Measurements from ENCODE around the gene IL15RA.
A peak's percentile ranks its signal among the peaks of the same experiment; 100 is the strongest.

The IL15RA gene

GRCh38 chr10:6019796-6020195, 42.5 kb upstream of the IL15RA start:
- no peak for DNase-seq (ENCODE audit: extremely low spot score)
- TF ChIP-seq CTCF (IDR thresholded peaks at IDR 0.05; ENCODE audit: control extremely low read depth, extremely low read depth, low read depth, missing control alignments) = no peak
- CTCF ChIA-PET = no interaction called here
- POLR2A ChIA-PET = no interaction called here

- CTCF ChIA-PET = no interaction called here
- no peak for TF ChIP-seq CTCF (IDR thresholded peaks at IDR 0.05; ENCODE audit: control extremely low read depth, extremely low read depth, low read depth, missing control alignments)
- POLR2A ChIA-PET = no interaction called here
Observed at GRCh38 chr10:6019010-6019782, 41.9 kb upstream of the IL15RA start.

GRCh38 chr10:6018422-6018821, 41.1 kb upstream of the IL15RA start:
- DNase-seq (ENCODE audit: extremely low spot score) = no peak
- POLR2A ChIA-PET = no interaction called here
- CTCF ChIA-PET = interaction anchor here (0.6 kb wide), 1 partner anchor 68 kb away, joined by 3 read pairs; no protein-coding TSS in a partner anchor
- no peak for TF ChIP-seq CTCF (IDR thresholded peaks at IDR 0.05; ENCODE audit: control extremely low read depth, extremely low read depth, low read depth, missing control alignments)

More at GRCh38 chr10:6019010-6019782, 41.9 kb upstream of the IL15RA start:
- DNase-seq (ENCODE audit: extremely low spot score) = no peak

- ChIA-PET CTCF (interaction anchor here (0.6 to 1.6 kb wide), 3 partner anchors 69 to 72 kb away, joined by 3 to 4 read pairs (median 4); no protein-coding TSS in a partner anchor), POLR2A (no interaction called here)
- DNase-seq (ENCODE audit: extremely low spot score) = no peak
- TF ChIP-seq CTCF (IDR thresholded peaks at IDR 0.05; ENCODE audit: control extremely low read depth, extremely low read depth, low read depth, missing control alignments) = no peak
Observed at GRCh38 chr10:6017781-6018354, 40.5 kb upstream of the IL15RA start.

GRCh38 chr10:6014241-6014761, 37.0 kb upstream of the IL15RA start:
- TF ChIP-seq CTCF (IDR thresholded peaks at IDR 0.05; ENCODE audit: control extremely low read depth, extremely low read depth, low read depth, missing control alignments) = peak; percentile 81
- peak; percentile 75 for DNase-seq (ENCODE audit: extremely low spot score)
- ChIA-PET POLR2A (no interaction called here), CTCF (interaction anchor here (0.8 to 4.9 kb wide), 33 partner anchors 9 to 387 kb away, joined by 3 to 49 read pairs (median 6); partner anchors contain the start of gene IL15RA)

GRCh38 chr10:6013413-6014192, 36.3 kb upstream of the IL15RA start:
- ChIA-PET CTCF (interaction anchor here (0.7 to 4.9 kb wide), 35 partner anchors 9 to 388 kb away, joined by 3 to 49 read pairs (median 6); no protein-coding TSS in a partner anchor), POLR2A (no interaction called here)
- no peak for DNase-seq (ENCODE audit: extremely low spot score)
- TF ChIP-seq CTCF (IDR thresholded peaks at IDR 0.05; ENCODE audit: control extremely low read depth, extremely low read depth, low read depth, missing control alignments) = no peak

Data from GM10248 (cell line).